ENCODE measurements around the gene PABPN1L. TPM values are rescaled to one million over a fixed set of nuclear protein-coding genes. Genes with fewer than 3 reads are reported as not detected.

The PABPN1L gene
- total RNA-seq, 1 experiment from 2014 or later, result not detected

DNA sequence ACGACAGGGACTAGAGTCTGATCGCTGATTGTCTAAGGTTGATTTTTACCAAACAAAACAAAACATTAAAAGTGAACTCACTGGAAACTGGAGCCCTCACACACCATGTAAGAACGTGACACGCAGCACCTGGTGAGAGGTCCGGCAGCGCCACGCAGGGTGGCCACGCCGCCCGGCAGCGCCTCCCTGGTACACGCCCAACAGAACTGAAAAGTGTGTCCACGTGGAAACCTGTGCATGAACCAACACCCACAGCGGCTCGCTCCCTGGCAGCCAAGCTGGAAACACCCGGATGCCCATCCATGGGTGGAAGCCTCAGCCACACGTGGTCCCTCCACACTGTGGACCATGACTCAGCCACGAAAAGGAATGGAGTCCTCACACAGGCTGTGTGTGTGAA, 18.8 kb downstream of the PABPN1L start:
- no peak for DNase-seq
- H3K4me3 ChIP-seq, result no peak overlapping the region
- no peaks in the 10 kb centered on the region for H3K27me3 ChIP-seq
- no peaks in the 10 kb centered on the region for H3K9me3 ChIP-seq
- no peaks in the 10 kb centered on the region for H3K36me3 ChIP-seq

- Histone ChIP-seq H3K4me3 (no peak overlapping the region), H3K9me3 (no peaks in the 10 kb centered on the region), H3K36me3 (no peaks in the 10 kb centered on the region), H3K27me3 (no peaks in the 10 kb centered on the region)
- no peak for DNase-seq
These were observed 20.4 kb downstream of the PABPN1L start for GRCh38 chr16:88846088-88846487.

DNA sequence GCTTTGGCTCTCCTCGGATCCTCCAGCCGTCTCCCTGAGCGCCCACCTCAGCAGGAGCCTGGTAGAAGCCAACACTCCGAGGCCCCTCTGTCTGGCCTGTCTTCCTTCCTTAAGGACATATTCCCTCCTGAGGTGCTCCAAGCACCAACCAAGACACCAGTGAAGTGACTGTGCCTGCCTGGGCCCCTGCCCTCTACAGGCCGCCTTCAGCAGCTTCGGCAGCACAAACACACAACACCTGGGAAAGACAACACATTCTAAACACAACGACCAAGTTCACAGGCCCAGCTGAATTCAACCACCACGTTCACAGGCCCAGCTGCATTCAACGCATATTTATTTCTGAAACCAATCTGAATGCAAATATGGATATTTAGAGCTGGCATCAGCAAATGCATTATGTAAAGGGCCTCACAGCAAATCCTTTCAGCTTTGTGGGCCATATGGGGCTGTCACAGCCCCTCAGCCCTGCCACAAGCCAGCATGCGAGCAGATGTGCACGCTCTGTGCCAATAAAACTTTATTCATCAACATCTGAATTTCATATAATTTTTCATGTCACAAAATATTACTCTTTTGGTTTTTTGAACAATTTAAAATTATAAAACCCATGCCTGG, 21.9 kb downstream of the PABPN1L start:
- Histone ChIP-seq H3K4me3 (no peak overlapping the region), H3K9me3 (no peaks in the 10 kb centered on the region), H3K27me3 (no peaks in the 10 kb centered on the region), H3K36me3 (no peaks in the 10 kb centered on the region)
- no peak for DNase-seq

GRCh38 chr16:88843256-88843655, 23.2 kb downstream of the PABPN1L start:
- H3K27me3 ChIP-seq, result no peaks in the 10 kb centered on the region
- DNase-seq, result no peak
- no peak overlapping the region for H3K4me3 ChIP-seq
- H3K36me3 ChIP-seq, result no peaks in the 10 kb centered on the region
- no peaks in the 10 kb centered on the region for H3K9me3 ChIP-seq

DNA sequence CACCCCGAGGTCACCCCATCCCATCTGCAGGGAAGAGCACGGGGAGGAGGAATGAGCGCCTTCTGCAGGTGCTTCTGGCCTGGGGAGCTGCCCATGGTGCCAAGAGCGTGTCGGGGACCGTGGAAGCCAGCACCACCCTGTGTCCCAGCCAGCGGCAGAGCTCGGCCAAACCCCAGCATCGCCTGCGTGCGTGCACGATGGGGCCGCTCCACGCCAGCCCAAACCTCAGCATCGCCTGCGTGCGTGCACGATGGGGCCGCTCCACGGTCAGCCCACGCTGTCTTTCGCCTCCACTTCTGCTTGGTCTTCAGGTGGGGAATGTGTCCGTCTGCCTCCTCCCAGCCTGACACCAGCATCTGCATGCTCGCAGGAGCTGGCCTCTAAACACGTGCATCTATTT, 23.7 kb downstream of the PABPN1L start:
- no peak for DNase-seq
- Histone ChIP-seq H3K4me3 (no peak overlapping the region), H3K9me3 (no peaks in the 10 kb centered on the region), H3K36me3 (no peaks in the 10 kb centered on the region), H3K27me3 (no peaks in the 10 kb centered on the region)

GRCh38 chr16:88842308-88842756, 24.1 kb downstream of the PABPN1L start:
- Histone ChIP-seq H3K4me3 (no peak overlapping the region), H3K36me3 (no peaks in the 10 kb centered on the region), H3K27me3 (no peaks in the 10 kb centered on the region), H3K9me3 (no peaks in the 10 kb centered on the region)
- no peak for DNase-seq

DNA sequence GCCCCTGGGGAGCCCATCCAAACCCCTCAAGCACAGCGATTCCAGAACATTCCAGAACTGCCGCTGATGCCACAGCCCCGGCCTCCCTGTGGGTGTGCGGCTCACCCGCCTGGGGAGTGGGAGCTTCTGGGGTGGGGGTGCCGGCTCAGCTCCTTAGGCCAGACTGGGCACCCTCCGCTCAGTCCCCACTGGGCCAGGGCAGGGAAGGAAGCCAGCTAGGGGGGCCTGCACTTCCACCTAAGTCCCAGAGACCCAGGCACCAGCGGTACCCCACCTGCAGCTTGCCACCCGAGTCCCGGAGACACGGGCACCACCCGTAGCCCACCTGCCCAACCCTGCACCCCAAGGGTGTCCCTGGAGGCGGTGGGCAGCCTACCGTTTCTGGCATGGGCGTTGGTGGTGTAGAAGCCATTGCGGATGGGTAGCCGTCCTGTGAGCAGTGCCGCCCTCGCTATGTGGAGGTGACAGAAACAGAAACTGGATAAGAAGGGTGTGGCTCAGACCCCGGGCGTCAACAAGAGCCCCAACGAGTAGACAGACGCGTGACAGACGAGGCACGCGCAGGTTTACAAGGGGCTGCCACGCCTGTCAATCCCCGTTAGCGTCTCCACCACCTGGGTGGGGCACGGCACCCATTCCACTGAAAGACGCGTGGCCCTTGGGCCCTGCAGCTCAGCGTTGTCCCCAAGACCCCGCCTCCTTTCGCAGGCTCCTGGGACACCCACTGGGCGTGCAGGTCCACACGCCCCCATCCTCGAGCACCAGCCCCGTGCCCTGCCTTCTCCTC, 24.7 kb downstream of the PABPN1L start:
- Histone ChIP-seq H3K4me3 (no peak overlapping the region), H3K36me3 (no peaks in the 10 kb centered on the region), H3K27me3 (no peaks in the 10 kb centered on the region), H3K9me3 (no peaks in the 10 kb centered on the region)
- DNase-seq, result no peak

DNA sequence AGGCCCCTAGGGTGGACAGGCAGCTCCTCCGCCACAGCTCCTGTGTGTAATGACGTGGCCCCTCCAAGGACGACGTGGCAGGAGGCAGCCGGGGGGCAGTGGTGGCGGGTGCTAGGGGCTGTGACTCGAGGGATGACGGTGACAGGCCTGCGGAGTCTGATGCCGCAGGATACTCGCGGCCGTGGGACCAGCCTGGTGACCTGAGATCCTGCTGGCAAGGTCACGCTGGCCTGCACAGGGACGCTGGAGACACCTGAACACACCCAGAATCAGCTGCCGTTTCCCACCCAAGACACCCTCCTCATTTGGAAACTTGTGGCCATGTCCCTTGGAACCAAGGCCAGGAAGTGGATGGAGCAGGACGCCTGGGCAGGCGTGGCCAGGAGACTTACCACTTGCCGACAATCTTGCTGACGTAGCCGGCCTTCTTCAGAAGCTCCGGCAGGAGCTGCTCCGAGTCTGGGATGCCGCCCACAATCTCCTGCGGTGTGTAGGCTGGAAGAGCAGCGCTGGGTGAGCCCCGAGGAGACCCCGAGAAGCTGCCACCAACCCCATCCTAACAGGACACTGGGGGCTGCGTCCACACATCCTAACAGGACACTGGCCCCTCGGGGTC, 25.8 kb downstream of the PABPN1L start:
- DNase-seq, result no peak
- no peaks in the 10 kb centered on the region for H3K27me3 ChIP-seq
- H3K4me3 ChIP-seq, result no peak overlapping the region
- no peaks in the 10 kb centered on the region for H3K36me3 ChIP-seq
- H3K9me3 ChIP-seq, result no peaks in the 10 kb centered on the region

- DNase-seq, result no peak
- Histone ChIP-seq H3K4me3 (no peak overlapping the region), H3K27me3 (no peaks in the 10 kb centered on the region), H3K36me3 (no peaks in the 10 kb centered on the region), H3K9me3 (no peaks in the 10 kb centered on the region)
These were observed 26.5 kb downstream of the PABPN1L start for GRCh38 chr16:88839745-88840599.

DNA sequence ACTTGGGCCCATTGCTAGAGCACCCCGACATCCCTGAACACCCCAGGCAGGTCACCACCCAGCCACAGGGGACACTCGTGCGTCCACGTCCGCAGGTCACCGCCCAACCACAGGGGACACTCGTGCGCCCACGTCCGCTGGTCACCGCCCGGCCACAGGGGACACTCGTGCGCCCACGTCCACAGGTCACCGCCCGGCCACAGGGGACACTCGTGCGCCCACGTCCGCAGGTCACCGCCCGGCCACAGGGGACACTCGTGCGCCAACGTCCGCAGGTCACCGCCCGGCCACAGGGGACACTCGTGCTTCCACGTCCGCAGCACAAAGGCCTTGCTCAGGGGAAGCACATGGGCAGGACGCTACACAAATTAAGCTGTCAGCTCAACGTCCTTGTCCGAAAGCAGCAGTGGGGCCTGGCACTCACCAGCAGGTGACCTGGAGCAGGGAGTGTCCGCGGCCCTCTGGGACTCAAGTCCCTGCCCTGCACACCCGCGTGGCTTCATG, 27.4 kb downstream of the PABPN1L start:
- no peak overlapping the region for H3K4me3 ChIP-seq
- no peaks in the 10 kb centered on the region for H3K36me3 ChIP-seq
- H3K9me3 ChIP-seq, result no peaks in the 10 kb centered on the region
- H3K27me3 ChIP-seq, result no peaks in the 10 kb centered on the region
- DNase-seq, result no peak

DNA sequence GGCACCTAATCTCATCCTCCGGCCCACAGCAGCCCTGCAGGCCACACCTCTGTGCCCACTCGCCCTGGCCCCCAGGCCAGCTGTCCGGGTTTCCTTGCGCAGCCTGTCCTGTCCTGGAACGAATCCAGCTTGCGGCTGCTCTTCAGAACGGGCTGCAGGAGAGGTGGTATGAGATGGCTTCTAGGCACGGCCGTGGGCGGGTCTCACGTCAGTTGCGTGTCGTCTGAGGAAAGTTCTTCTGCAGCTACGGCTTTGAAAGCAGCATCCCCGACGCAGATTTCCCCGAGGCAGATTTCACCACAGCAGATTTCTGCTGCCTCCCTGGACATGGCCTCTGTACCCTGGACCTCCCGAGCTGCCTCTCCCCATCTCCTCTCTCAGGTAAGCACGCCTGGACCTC, 27.9 kb downstream of the PABPN1L start:
- Histone ChIP-seq H3K4me3 (no peak overlapping the region), H3K36me3 (no peaks in the 10 kb centered on the region), H3K27me3 (no peaks in the 10 kb centered on the region), H3K9me3 (no peaks in the 10 kb centered on the region)
- no peak for DNase-seq

- no peak for DNase-seq
- Histone ChIP-seq H3K27me3 (no peaks in the 10 kb centered on the region), H3K4me3 (no peak overlapping the region), H3K36me3 (no peaks in the 10 kb centered on the region), H3K9me3 (no peaks in the 10 kb centered on the region)
These were observed 28.7 kb downstream of the PABPN1L start for GRCh38 chr16:88837806-88838205.

GRCh38 chr16:88836791-88837190, 29.7 kb downstream of the PABPN1L start:
- Histone ChIP-seq H3K4me3 (no peak overlapping the region), H3K9me3 (no peaks in the 10 kb centered on the region), H3K36me3 (no peaks in the 10 kb centered on the region), H3K27me3 (no peaks in the 10 kb centered on the region)
- no peak for DNase-seq

GRCh38 chr16:88835818-88836217, 30.6 kb downstream of the PABPN1L start:
- H3K9me3 ChIP-seq, result no peaks in the 10 kb centered on the region
- H3K4me3 ChIP-seq, result no peak overlapping the region

GRCh38 chr16:88835383-88835782, 31.1 kb downstream of the PABPN1L start:
- Histone ChIP-seq H3K9me3 (no peaks in the 10 kb centered on the region), H3K36me3 (no peaks in the 10 kb centered on the region), H3K27me3 (no peaks in the 10 kb centered on the region), H3K4me3 (no peak overlapping the region)
- DNase-seq, result no peak

More at GRCh38 chr16:88835818-88836217, 30.6 kb downstream of the PABPN1L start:
- Histone ChIP-seq H3K36me3 (no peaks in the 10 kb centered on the region), H3K27me3 (no peaks in the 10 kb centered on the region)
- no peak for DNase-seq

- no peak for DNase-seq
- Histone ChIP-seq H3K4me3 (no peak overlapping the region), H3K27me3 (no peaks in the 10 kb centered on the region), H3K9me3 (no peaks in the 10 kb centered on the region), H3K36me3 (no peaks in the 10 kb centered on the region)
These were observed 31.8 kb downstream of the PABPN1L start for GRCh38 chr16:88834670-88835069.

- no peaks in the 10 kb centered on the region for H3K9me3 ChIP-seq
- no peaks in the 10 kb centered on the region for H3K27me3 ChIP-seq
- H3K36me3 ChIP-seq, result no peaks in the 10 kb centered on the region
- no peak for DNase-seq
- no peak overlapping the region for H3K4me3 ChIP-seq
These were observed 33.4 kb downstream of the PABPN1L start for GRCh38 chr16:88833086-88833485.

Measured in MG63 (cell line).